Hepatocyte (in vitro differentiated cells): ENCODE data around the gene SLC2A11. TPM values are rescaled to one million over a fixed set of nuclear protein-coding genes. Genes with fewer than 3 reads are reported as not detected.
"Not testable (repeated sequence)": the region's sequence is repeated elsewhere in the genome, so short reads cannot be mapped to it uniquely, and the experiment has no call there.

ENCODE experiments used
- DNase-seq: peaks from one replicate; pipeline ENCODE4 v3.0.0-alpha.2; 2016; ENCODE audit warnings: low spot score
- H2AFZ ChIP-seq: fragments of 200-600 bp; sonication (generic); 2 replicates; pipeline ENCODE4 v1.6.0; 2016; ENCODE audit warnings: antibody characterized with exemption, mild to moderate bottlenecking
- H3K27ac ChIP-seq: fragments of 200-600 bp; sonication (generic); 2 replicates; pipeline ENCODE4 v1.5.1; 2016; ENCODE audit warnings: mild to moderate bottlenecking
- H3K27me3 ChIP-seq: fragments of 200-600 bp; sonication (generic); 2 replicates; pipeline ENCODE4 v1.6.1; 2016
- H3K36me3 ChIP-seq: fragments of 200-600 bp; sonication (generic); replicated peaks from 2 replicates; pipeline ENCODE4 v1.5.1; 2016; ENCODE audit warnings: low read depth; ENCODE audit not compliant: insufficient read depth
- H3K4me1 ChIP-seq: fragments of 200-600 bp; sonication (generic); 2 replicates; pipeline ENCODE4 v1.5.1; 2016; ENCODE audit warnings: mild to moderate bottlenecking, moderate library complexity; ENCODE audit not compliant: insufficient read depth
- H3K4me2 ChIP-seq: fragments of 200-600 bp; sonication (generic); 2 replicates; pipeline ENCODE4 v1.6.0; 2016
- H3K4me3 ChIP-seq: fragments of 200-600 bp; sonication (generic); 2 replicates; pipeline ENCODE4 v1.5.1; 2016; ENCODE audit warnings: mild to moderate bottlenecking
- H3K79me2 ChIP-seq: fragments of 200-600 bp; sonication (generic); 2 replicates; pipeline ENCODE4 v1.6.0; 2017; ENCODE audit warnings: mild to moderate bottlenecking
- H3K9me2 ChIP-seq: fragments of 200-600 bp; sonication (generic); replicated peaks from 2 replicates; pipeline ENCODE4 v1.6.0; 2017; ENCODE audit warnings: mild to moderate bottlenecking; ENCODE audit not compliant: insufficient read depth
- H3K9me3 ChIP-seq: fragments of 200-600 bp; sonication (generic); 2 replicates; pipeline ENCODE4 v1.5.1; 2016; ENCODE audit warnings: low read depth, mild to moderate bottlenecking
- H4K20me1 ChIP-seq: fragments of 200-600 bp; sonication (generic); 2 replicates; pipeline ENCODE4 v1.6.0; 2016; ENCODE audit warnings: mild to moderate bottlenecking; ENCODE audit not compliant: insufficient read depth, poor library complexity, severe bottlenecking
- CTCF ChIP-seq: fragments of 200-600 bp; sonication (generic); IDR thresholded peaks from 2 replicates; pipeline ENCODE4 v1.5.1; 2016; ENCODE audit warnings: antibody characterized with exemption, mild to moderate bottlenecking; ENCODE audit not compliant: poor library complexity
- EZH2 ChIP-seq: fragments of 200-600 bp; sonication (generic); IDR thresholded peaks from 2 replicates; pipeline ENCODE4 v1.6.1; 2016; ENCODE audit warnings: antibody characterized with exemption, mild to moderate bottlenecking, borderline replicate concordance
- EZH2phosphoT487 ChIP-seq: fragments of 200-600 bp; sonication (generic); IDR thresholded peaks from one replicate; pipeline ENCODE4 v1.6.1; 2018; ENCODE audit warnings: antibody characterized with exemption, mild to moderate bottlenecking, low read depth, moderate library complexity; ENCODE audit not compliant: unreplicated experiment, severe bottlenecking
- WGBS: methylation state at CpG from one replicate; pipeline ENCODE4 v1.1.6; 2016; ENCODE audit warnings: low lambda C conversion rate; ENCODE audit errors: missing lambda C conversion rate; 5-methylcytosine and 5-hydroxymethylcytosine counted together
- polyA plus RNA-seq: library from polyadenylated mRNA; unstranded; fragments of >200 nt; fragmentation: Nextera tagmentation; extraction: Ambion mirVana; gene quantifications from 2 replicates; pipeline ENCODE4 v1.2.1, GENCODE V29; 2016
- total RNA-seq: library from RNA; depleted of rRNA; stranded (reverse); fragments of >200 nt; gene quantifications from 2 replicates; pipeline ENCODE4 v1.2.3, GENCODE V29; 2014

Gene SLC2A11
- total and polyA plus RNA-seq, 2 experiments from 2014 or later: 15.0 TPM

GRCh38 chr22:23903328-23903971 is 45.8 kb downstream of the SLC2A11 start:
- Histone ChIP-seq H3K9me2 (no peaks in the 10 kb centered on the region), H3K4me2 (no peak overlapping the region), H3K9me3 (no peaks in the 10 kb centered on the region), H3K27ac (no peak overlapping the region), H3K79me2 (no peaks in the 10 kb centered on the region), H3K36me3 (no peaks in the 10 kb centered on the region), H3K4me1 (peaks cover under 1% of the 10 kb centered on the region), H4K20me1 (no peaks in the 10 kb centered on the region), H3K27me3 (no peaks in the 10 kb centered on the region), H2AFZ (no peak overlapping the region), H3K4me3 (no peak overlapping the region)
- no peak for DNase-seq
- no peak for TF ChIP-seq EZH2phosphoT487
- no peak for TF ChIP-seq CTCF
- no peak for TF ChIP-seq EZH2
- 92% methylated on average over 8 of the region's 8 CpGs for WGBS

- 82% methylated on average over 5 of the region's 5 CpGs for WGBS
- Histone ChIP-seq H3K4me3 (no peak overlapping the region), H3K4me2 (no peak overlapping the region), H3K79me2 (no peaks in the 10 kb centered on the region), H3K36me3 (no peaks in the 10 kb centered on the region), H2AFZ (no peak overlapping the region), H3K4me1 (peaks cover 10% of the 10 kb centered on the region), H3K9me2 (no peaks in the 10 kb centered on the region), H3K27me3 (no peaks in the 10 kb centered on the region), H3K9me3 (no peaks in the 10 kb centered on the region), H4K20me1 (no peaks in the 10 kb centered on the region), H3K27ac (no peak overlapping the region)
- no peak for TF ChIP-seq EZH2phosphoT487
- TF ChIP-seq CTCF: no peak
- TF ChIP-seq EZH2: no peak
- no peak for DNase-seq
These were observed 47.0 kb downstream of the SLC2A11 start for GRCh38 chr22:23904573-23905254.

GRCh38 chr22:23906641-23907040 is 49.0 kb downstream of the SLC2A11 start:
- no peaks in the 10 kb centered on the region for H3K79me2 ChIP-seq
- no peak overlapping the region for H2AFZ ChIP-seq
- no peaks in the 10 kb centered on the region for H3K36me3 ChIP-seq
- H3K4me3 ChIP-seq: no peak overlapping the region
- TF ChIP-seq EZH2 (no peak), CTCF (no peak), EZH2phosphoT487 (no peak)
- H3K27ac ChIP-seq: no peak overlapping the region
- no peaks in the 10 kb centered on the region for H4K20me1 ChIP-seq
- no peaks in the 10 kb centered on the region for H3K27me3 ChIP-seq
- H3K4me2 ChIP-seq: no peak overlapping the region
- DNase-seq: no peak
- peaks cover 19% of the 10 kb centered on the region for H3K4me1 ChIP-seq
- H3K9me3 ChIP-seq: no peaks in the 10 kb centered on the region
- 84% methylated on average over 4 of the region's 4 CpGs for WGBS
- no peaks in the 10 kb centered on the region for H3K9me2 ChIP-seq

GRCh38 chr22:23907423-23907822 is 49.7 kb downstream of the SLC2A11 start:
- not testable (repeated sequence) for H3K36me3 ChIP-seq, H4K20me1 ChIP-seq, H3K9me2 ChIP-seq, H3K4me2 ChIP-seq, H3K27me3 ChIP-seq, H3K27ac ChIP-seq, H2AFZ ChIP-seq, H3K9me3 ChIP-seq, DNase-seq, H3K79me2 ChIP-seq, H3K4me3 ChIP-seq
- WGBS: 49% methylated on average over 10 of the region's 10 CpGs
- peaks cover 19% of the 10 kb centered on the region for H3K4me1 ChIP-seq
